ENCODE measurements around the gene TMEM95.
"Not testable (repeated sequence)": the region's sequence is repeated elsewhere in the genome, so short reads cannot be mapped to it uniquely, and the experiment has no call there.

DNA sequence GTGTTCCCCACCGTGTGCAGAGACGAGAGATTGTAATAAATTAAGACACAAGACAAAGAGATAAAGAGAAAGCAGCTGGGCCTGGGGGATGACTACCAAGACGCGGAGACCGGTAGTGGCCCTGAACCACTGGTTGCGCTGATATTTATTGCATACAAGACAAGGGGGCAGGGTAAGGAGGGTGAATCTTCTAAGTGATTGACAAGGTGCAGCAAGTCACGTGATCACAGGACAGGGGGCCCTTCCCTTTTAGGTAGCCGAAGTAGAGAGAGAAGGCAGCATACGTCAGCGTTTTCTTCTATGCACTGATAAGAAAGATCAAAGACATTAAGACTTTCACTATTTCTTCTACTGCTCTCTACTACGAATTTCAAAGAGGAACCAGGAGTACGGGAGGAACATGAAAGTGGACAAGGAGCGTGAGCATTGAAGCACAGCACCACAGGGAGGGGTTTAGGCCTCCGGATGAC, 22.3 kb upstream of the TMEM95 start:
- TF ChIP-seq, protein P1, sequence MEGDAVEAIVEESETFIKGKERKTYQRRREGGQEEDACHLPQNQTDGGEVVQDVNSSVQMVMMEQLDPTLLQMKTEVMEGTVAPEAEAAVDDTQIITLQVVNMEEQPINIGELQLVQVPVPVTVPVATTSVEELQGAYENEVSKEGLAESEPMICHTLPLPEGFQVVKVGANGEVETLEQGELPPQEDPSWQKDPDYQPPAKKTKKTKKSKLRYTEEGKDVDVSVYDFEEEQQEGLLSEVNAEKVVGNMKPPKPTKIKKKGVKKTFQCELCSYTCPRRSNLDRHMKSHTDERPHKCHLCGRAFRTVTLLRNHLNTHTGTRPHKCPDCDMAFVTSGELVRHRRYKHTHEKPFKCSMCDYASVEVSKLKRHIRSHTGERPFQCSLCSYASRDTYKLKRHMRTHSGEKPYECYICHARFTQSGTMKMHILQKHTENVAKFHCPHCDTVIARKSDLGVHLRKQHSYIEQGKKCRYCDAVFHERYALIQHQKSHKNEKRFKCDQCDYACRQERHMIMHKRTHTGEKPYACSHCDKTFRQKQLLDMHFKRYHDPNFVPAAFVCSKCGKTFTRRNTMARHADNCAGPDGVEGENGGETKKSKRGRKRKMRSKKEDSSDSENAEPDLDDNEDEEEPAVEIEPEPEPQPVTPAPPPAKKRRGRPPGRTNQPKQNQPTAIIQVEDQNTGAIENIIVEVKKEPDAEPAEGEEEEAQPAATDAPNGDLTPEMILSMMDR (optimal IDR thresholded peaks at IDR 0.05 in 1 of 3, IDR thresholded peaks at IDR 0.05 in 1 of 3, conservative IDR thresholded peaks at IDR 0.05 in 1 of 3; ENCODE audit: extremely low read depth in 1 of 3, insufficient read depth in 2 of 3, low read length in 3 of 3), result not testable (repeated sequence)
- not testable (repeated sequence) for TF ChIP-seq EZH2 (IDR thresholded peaks at IDR 0.05; ENCODE audit: low read length)

Data from keratinocyte (primary cell).